ENCODE data around the gene DCXR.

Gene DCXR

GRCh38 chr17:81998691-81999438, 38.6 kb downstream of the DCXR start:
- no peak for DNase-seq (ENCODE audit: low read depth, low spot score)

- DNase-seq (ENCODE audit: low read depth, low spot score), result no peak
Observed at GRCh38 chr17:81998212-81998611, 39.3 kb downstream of the DCXR start.

- DNase-seq (ENCODE audit: low read depth, low spot score), result no peak
Observed at GRCh38 chr17:81996757-81997441, 40.6 kb downstream of the DCXR start.

GRCh38 chr17:81996232-81996756, 41.2 kb downstream of the DCXR start:
- no peak for DNase-seq (ENCODE audit: low read depth, low spot score)

GRCh38 chr17:81995463-81996231, 41.9 kb downstream of the DCXR start:
- no peak for DNase-seq (ENCODE audit: low read depth, low spot score)

- DNase-seq (ENCODE audit: low read depth, low spot score), result peak; percentile 53
Observed at GRCh38 chr17:81994593-81995462, 42.7 kb downstream of the DCXR start.

GRCh38 chr17:81993729-81994592, 43.5 kb downstream of the DCXR start:
- no peak for DNase-seq (ENCODE audit: low read depth, low spot score)

GRCh38 chr17:81992306-81993102, 45.0 kb downstream of the DCXR start:
- no peak for DNase-seq (ENCODE audit: low read depth, low spot score)

- peak; percentile 85 for DNase-seq (ENCODE audit: low read depth, low spot score)
Observed at GRCh38 chr17:81991684-81992305, 45.7 kb downstream of the DCXR start.

GRCh38 chr17:81990836-81991683, 46.4 kb downstream of the DCXR start:
- no peak for DNase-seq (ENCODE audit: low read depth, low spot score)

- no peak for DNase-seq (ENCODE audit: low read depth, low spot score)
Observed at GRCh38 chr17:81987161-81987770, 50.2 kb downstream of the DCXR start.

- no peak for DNase-seq (ENCODE audit: low read depth, low spot score)
Observed at GRCh38 chr17:81986606-81987005, 50.9 kb downstream of the DCXR start.

All from astrocyte of the hippocampus (primary cell).